OCI-LY3 (cell line): Measurements from ENCODE around the gene SERTAD3.

ENCODE experiments used
- CTCF ChIP-seq: fragments of 200-600, 300-600 bp; sonication (generic); IDR thresholded peaks from 2 replicates; pipeline ENCODE4 v1.5.1; 2014; ENCODE audit warnings: antibody characterized with exemption, low read length, low read depth
- EZH2phosphoT487 ChIP-seq: fragments of 200-600 bp; shearing (Covaris generic); IDR thresholded peaks from 2 replicates; pipeline ENCODE4 v1.6.1; 2018; ENCODE audit warnings: antibody characterized with exemption, mixed run types, low read depth

- TF ChIP-seq CTCF = no peak
- TF ChIP-seq EZH2phosphoT487 = no peak
These were observed 25.0 kb downstream of the SERTAD3 start for GRCh38 chr19:40419066-40419612.
